Tibial nerve (tissue), 4 donors: Measurements from ENCODE around the gene KLHL22.

Experiments
- CTCF ChIP-seq, 5 experiments: fragments of 200-600 bp in 3 of 5; fragments of 450-650 bp in 2 of 5; sonication (generic) in 3 of 5; IDR thresholded peaks; one replicate each; pipeline ENCODE4 v1.5.1; 2016 to 2019; ENCODE audit warnings: antibody characterized with exemption in 5 of 5, mild to moderate bottlenecking in 3 of 5, moderate library complexity in 2 of 5
- EP300 ChIP-seq, 2 donors: sonication (generic); formaldehyde crosslinking; IDR thresholded peaks; one replicate each; pipeline ENCODE4 v1.6.1; 2017; ENCODE audit warnings: antibody characterized with exemption in 2 of 2, mild to moderate bottlenecking in 1 of 2
- POLR2A ChIP-seq, 2 donors: fragments of 450-650 bp; IDR thresholded peaks; one replicate each; pipeline ENCODE4 v1.6.1; 2017; ENCODE audit warnings: antibody characterized with exemption in 2 of 2, mild to moderate bottlenecking in 2 of 2, moderate library complexity in 2 of 2

- TF ChIP-seq POLR2A (IDR thresholded peaks at IDR 0.05): no peak
- no peak for TF ChIP-seq CTCF (IDR thresholded peaks at IDR 0.05)
- TF ChIP-seq EP300 (IDR thresholded peaks at IDR 0.05): no peak
Observed at GRCh38 chr22:20423906-20424551, 71.6 kb downstream of the KLHL22 start.
